H1 (cell line): Measurements from ENCODE around the gene UBR3. TPM values are rescaled to one million over a fixed set of nuclear protein-coding genes. Genes with fewer than 3 reads are reported as not detected.

ENCODE experiments used
- CTCF ChIA-PET: fragments of 300-600 bp; sonication (Branson Sonifier 250); formaldehyde crosslinking; loops from one replicate; lab custom pipeline; 2021; ENCODE audit not compliant: partially characterized antibody; lab: Charles Lee
- POLR2A ChIA-PET: fragments of 300-600 bp; sonication (Branson Sonifier 250); formaldehyde crosslinking; loops from one replicate; lab custom pipeline; 2021; ENCODE audit warnings: inconsistent platforms; ENCODE audit not compliant: partially characterized antibody; lab: Charles Lee
- DNase-seq, 2 experiments: peaks; one replicate each; pipeline versions ENCODE4 v3.0.0 to v3.0.0-alpha.2; 2010 to 2022; ENCODE audit warnings: low spot score in 2 of 2, low read depth in 1 of 2, mixed read lengths in 1 of 2
- FAIRE-seq: peaks from 2 replicates; lab custom pipeline; 2011; peaks lifted over from hg19 to GRCh38; lab: Jason Lieb, UNC
- H2AFZ ChIP-seq: 2 replicates; pipeline ENCODE4 v1.8.1; 2012; ENCODE audit warnings: low read length, inconsistent platforms
- H2AK5ac ChIP-seq: 2 replicates; pipeline ENCODE4 v1.6.1; 2013; ENCODE audit warnings: low read depth, low read length
- H2BK120ac ChIP-seq: replicated peaks from 2 replicates; pipeline ENCODE3; 2013; ENCODE audit warnings: low read depth, low read length, inconsistent platforms
- H2BK12ac ChIP-seq: 2 replicates; pipeline ENCODE4 v1.6.1; 2013; ENCODE audit warnings: low read depth, low read length
- H2BK15ac ChIP-seq: 2 replicates; pipeline ENCODE4 v1.6.1; 2013; ENCODE audit warnings: low read length
- H2BK20ac ChIP-seq: 2 replicates; pipeline ENCODE4 v1.6.1; 2013; ENCODE audit warnings: low read length
- H2BK5ac ChIP-seq: 2 replicates; pipeline ENCODE4 v1.6.1; 2013; ENCODE audit warnings: low read depth, low read length
- H3K14ac ChIP-seq: 2 replicates; pipeline ENCODE4 v1.6.1; 2013; ENCODE audit warnings: inconsistent platforms; ENCODE audit not compliant: insufficient read length
- H3K18ac ChIP-seq: 2 replicates; pipeline ENCODE4 v1.6.1; 2013; ENCODE audit warnings: low read length; ENCODE audit errors: extremely low read depth
- H3K23ac ChIP-seq: 2 replicates; pipeline ENCODE4 v1.6.1; 2013; ENCODE audit warnings: inconsistent platforms; ENCODE audit not compliant: insufficient read length
- H3K23me2 ChIP-seq: 2 replicates; pipeline ENCODE4 v1.6.1; 2013; ENCODE audit warnings: low read depth, low read length
- H3K27ac ChIP-seq: 2 replicates; pipeline ENCODE4 v1.6.1; 2011; ENCODE audit warnings: low read depth, low read length, inconsistent platforms
- H3K27me3 ChIP-seq, 4 experiments: replicated peaks in 1 of 4; 1 replicate in 1 of 4; 2 replicates in 3 of 4; pipeline versions ENCODE4 v1.6.1 to v1.8.1; 2011 to 2013; ENCODE audit warnings: low read length in 3 of 4, mild to moderate bottlenecking in 3 of 4, inconsistent platforms in 2 of 4, mixed read lengths in 2 of 4, moderate library complexity in 1 of 4; ENCODE audit not compliant: control insufficient read depth in 3 of 4, insufficient read depth in 3 of 4; ENCODE audit errors: extremely low read depth in 1 of 4
- H3K36me3 ChIP-seq, 4 experiments: 2 replicates each; pipeline versions ENCODE4 v1.6.1 to v1.8.1; 2011 to 2013; ENCODE audit warnings: mild to moderate bottlenecking in 4 of 4, low read length in 3 of 4, moderate library complexity in 2 of 4, control low read depth in 1 of 4, inconsistent platforms in 1 of 4; ENCODE audit not compliant: insufficient read depth in 4 of 4, control insufficient read depth in 2 of 4
- H3K4ac ChIP-seq: replicated peaks from 2 replicates; pipeline ENCODE3; 2013; ENCODE audit warnings: low read length, low read depth, mixed read lengths, inconsistent platforms; ENCODE audit not compliant: insufficient read length
- H3K4me1 ChIP-seq, 4 experiments: replicated peaks in 1 of 4; 1 replicate in 1 of 4; 2 replicates in 3 of 4; pipeline versions ENCODE4 v1.6.1 to v1.8.1; 2011 to 2013; ENCODE audit warnings: low read length in 3 of 4, inconsistent platforms in 2 of 4, mixed read lengths in 1 of 4; ENCODE audit not compliant: insufficient read depth in 4 of 4, control insufficient read depth in 3 of 4
- H3K4me2 ChIP-seq, 2 experiments: 2 replicates each; pipeline versions ENCODE4 v1.6.1 to v1.8.1; 2011 to 2013; ENCODE audit warnings: low read depth in 2 of 2, low read length in 2 of 2, control low read depth in 1 of 2, inconsistent platforms in 1 of 2, mild to moderate bottlenecking in 1 of 2; ENCODE audit not compliant: insufficient read depth in 1 of 2
- H3K4me3 ChIP-seq, 4 experiments: fragments of 200-600, 300-600 bp in 1 of 4; sonication (generic), shearing (Covaris generic), sonication (Bioruptor Twin) in 1 of 4; 2 replicates each; pipeline versions ENCODE4 v1.5.1 to v1.8.1; 2011 to 2016; ENCODE audit warnings: low read length in 4 of 4, low read depth in 3 of 4, control low read depth in 2 of 4, inconsistent platforms in 2 of 4, mild to moderate bottlenecking in 2 of 4, mixed read lengths in 1 of 4, moderate library complexity in 1 of 4; ENCODE audit not compliant: insufficient read depth in 2 of 4; ENCODE audit errors: extremely low read depth in 1 of 4
- H3K56ac ChIP-seq: replicated peaks from 2 replicates; pipeline ENCODE3; 2013; ENCODE audit warnings: low read depth, mild to moderate bottlenecking, mixed read lengths, low read length, inconsistent platforms; ENCODE audit not compliant: insufficient read length
- H3K79me1 ChIP-seq: 2 replicates; pipeline ENCODE4 v1.6.1; 2013; ENCODE audit warnings: low read depth, low read length, control low read depth
- H3K79me2 ChIP-seq, 2 experiments: 2 replicates each; pipeline versions ENCODE4 v1.6.1 to v1.8.1; 2012 to 2013; ENCODE audit warnings: low read length in 2 of 2, mild to moderate bottlenecking in 2 of 2, inconsistent platforms in 1 of 2; ENCODE audit not compliant: insufficient read depth in 2 of 2, control insufficient read depth in 1 of 2
- H3K9ac ChIP-seq, 4 experiments: replicated peaks in 1 of 4; 1 replicate in 1 of 4; 2 replicates in 3 of 4; pipeline versions ENCODE4 v1.6.1 to v1.8.1; 2011 to 2013; ENCODE audit warnings: low read depth in 3 of 4, low read length in 3 of 4, control low read depth in 2 of 4, mild to moderate bottlenecking in 2 of 4, moderate library complexity in 2 of 4, inconsistent platforms in 1 of 4; ENCODE audit errors: extremely low read depth in 1 of 4
- H3K9me3 ChIP-seq, 2 experiments: 2 replicates each; pipeline versions ENCODE4 v1.6.1 to v1.8.1; 2012 to 2013; ENCODE audit warnings: mild to moderate bottlenecking in 2 of 2, moderate library complexity in 2 of 2, control low read depth in 1 of 2, inconsistent platforms in 1 of 2, low read depth in 1 of 2, low read length in 1 of 2, mixed read lengths in 1 of 2; ENCODE audit not compliant: insufficient read depth in 2 of 2
- H4K20me1 ChIP-seq, 2 experiments: replicated peaks in 1 of 2; 2 replicates each; pipeline versions ENCODE3 to v1.8.1; 2011 to 2013; ENCODE audit warnings: inconsistent platforms in 2 of 2, low read length in 2 of 2, mild to moderate bottlenecking in 1 of 2; ENCODE audit not compliant: insufficient read depth in 2 of 2, control insufficient read depth in 1 of 2
- H4K5ac ChIP-seq: 2 replicates; pipeline ENCODE4 v1.6.1; 2013; ENCODE audit warnings: low read length, low read depth, mixed read lengths, inconsistent platforms; ENCODE audit not compliant: insufficient read length
- H4K8ac ChIP-seq: 2 replicates; pipeline ENCODE4 v1.8.0; 2013; ENCODE audit warnings: mild to moderate bottlenecking, moderate library complexity, low read length, inconsistent platforms; ENCODE audit not compliant: insufficient read depth; ENCODE audit errors: extremely low read depth
- H4K91ac ChIP-seq: replicated peaks from 2 replicates; pipeline ENCODE3; 2013; ENCODE audit warnings: low read length, mixed read lengths, inconsistent platforms; ENCODE audit not compliant: insufficient read length
- BCL11A ChIP-seq, 2 experiments: IDR thresholded peaks; one replicate each; pipeline ENCODE4 v1.6.1; 2011; ENCODE audit warnings: low read depth in 2 of 2, low read length in 2 of 2, mild to moderate bottlenecking in 2 of 2
- BRCA1 ChIP-seq: IDR thresholded peaks from 2 replicates; pipeline ENCODE4 v1.6.1; 2012; ENCODE audit warnings: low read depth, low read length, improper control_type of control experiment
- CBX8 ChIP-seq: fragments of 300-800, 300-1000 bp; sonication (generic); IDR thresholded peaks from 2 replicates; pipeline ENCODE4 v1.7.1; 2016; ENCODE audit warnings: low read depth, low read length, borderline replicate concordance
- CEBPB ChIP-seq: IDR thresholded peaks from 2 replicates; pipeline ENCODE4 v1.6.1; 2012; ENCODE audit warnings: low read depth, low read length
- EP300 ChIP-seq, 2 experiments: IDR thresholded peaks; 1 replicate in 1 of 2; 2 replicates in 1 of 2; pipeline ENCODE4 v1.6.1; 2011 to 2012; ENCODE audit warnings: low read depth in 2 of 2, low read length in 2 of 2, mild to moderate bottlenecking in 2 of 2, borderline replicate concordance in 1 of 2, inconsistent platforms in 1 of 2, moderate library complexity in 1 of 2
- GABPA ChIP-seq: IDR thresholded peaks from 2 replicates; pipeline ENCODE4 v1.6.1; 2011; ENCODE audit warnings: mild to moderate bottlenecking, low read length, moderate library complexity, borderline replicate concordance; ENCODE audit not compliant: insufficient read depth
- JUN ChIP-seq: IDR thresholded peaks from 2 replicates; pipeline ENCODE4 v1.6.1; 2011; ENCODE audit warnings: low read depth, mild to moderate bottlenecking, improper control_type of control experiment, low read length
- RNF2 ChIP-seq: fragments of 200-900, 300-1000 bp; sonication (generic); IDR thresholded peaks from 2 replicates; pipeline ENCODE4 v1.7.1; 2016; ENCODE audit warnings: borderline replicate concordance, low read depth, mild to moderate bottlenecking, antibody characterized with exemption, low read length; ENCODE audit not compliant: poor library complexity, severe bottlenecking; ENCODE audit errors: missing control alignments
- WGBS, 2 experiments: shearing (Covaris generic) in 1 of 2; methylation state at CpG; one replicate each; pipeline versions ENCODE4 v1.1.6 to v1.1.7; 2013 to 2015; ENCODE audit warnings: low lambda C conversion rate in 2 of 2, mixed read lengths in 2 of 2, inconsistent platforms in 1 of 2, low coverage in 1 of 2, missing lambda C conversion rate in 1 of 2; ENCODE audit not compliant: insufficient replicate concordance in 2 of 2, insufficient coverage in 1 of 2, insufficient read length in 1 of 2; ENCODE audit errors: extremely low coverage in 1 of 2, missing lambda C conversion rate in 1 of 2; 5-methylcytosine and 5-hydroxymethylcytosine counted together
- polyA plus RNA-seq, 7 experiments: library from polyadenylated mRNA; depleted of rRNA in 3 of 7; stranded (reverse) in 5 of 7; unstranded in 2 of 7; fragments of >200 nt in 5 of 7; fragments of 200-250 nt in 2 of 7; gene quantifications; 1 replicate in 5 of 7; 2 replicates in 1 of 7; 4 replicates in 1 of 7; pipeline versions ENCODE4 v1.2.1 to v1.2.3, GENCODE V29; 2011 to 2013; ENCODE audit warnings: missing spikeins in 2 of 7, mixed read lengths in 2 of 7
- total RNA-seq: library from RNA; stranded (reverse); fragmentation: NEBNext Ultra II Directional; extraction: Animal tissue kit (Norgen Biotek cat#: 25700); gene quantifications from 2 replicates; pipeline ENCODE4 v1.2.1, GENCODE V29; 2021

UBR3 gene
- total and polyA plus RNA-seq, 2 of the 8 experiments (the other 6 are each of a cell fraction or from before 2014, with no cell fraction given): 3.7 to 17.7 TPM

GRCh38 chr2:170013802-170014551, 186.7 kb downstream of the UBR3 start:
- Histone ChIP-seq H3K4ac (no peak overlapping the region), H3K9ac (no peak overlapping the region), H3K4me2 (no peak overlapping the region), H4K20me1 (no peaks in the 10 kb centered on the region), H2BK12ac (no peak overlapping the region), H3K4me1 (peaks cover 0 to 3% (median under 1%) of the 10 kb centered on the region in 4 experiments; a peak in 1 of 7 replicates), H2BK15ac (no peak overlapping the region), H4K91ac (no peak overlapping the region), H2BK120ac (no peak overlapping the region), H3K23me2 (no peaks in the 10 kb centered on the region; the same call in 1 of the 2 replicates), H4K8ac (no peak overlapping the region; the same call in 1 of the 2 replicates), H3K27ac (no peak overlapping the region), H3K18ac (no peak overlapping the region), H3K9me3 (no peaks in the 10 kb centered on the region), H2BK20ac (no peak overlapping the region), H2AFZ (no peak overlapping the region), H3K14ac (no peak overlapping the region), H4K5ac (peak overlapping the region; percentile 29), H2BK5ac (no peak overlapping the region), H3K36me3 (no peaks in the 10 kb centered on the region), H3K4me3 (no peak overlapping the region), H3K79me1 (no peaks in the 10 kb centered on the region), H2AK5ac (no peak overlapping the region), H3K27me3 (peaks cover 0 to 1% (median 0%) of the 10 kb centered on the region in 4 experiments; a peak in 1 of 7 replicates), H3K79me2 (no peaks in the 10 kb centered on the region), H3K23ac (no peak overlapping the region), H3K56ac (no peak overlapping the region)
- TF ChIP-seq CBX8 (no peak), EP300 (IDR thresholded peaks at IDR 0.05; ENCODE audit: borderline replicate concordance in 1 of 2, low read depth in 2 of 2, low read length in 2 of 2) (no peak), CEBPB (no peak), BCL11A (IDR thresholded peaks at IDR 0.05; ENCODE audit: low read depth in 2 of 2, low read length in 2 of 2) (no peak), RNF2 (no peak), BRCA1 (no peak), GABPA (no peak), JUN (no peak)
- FAIRE-seq: peak; percentile 55
- no peak for DNase-seq
- POLR2A ChIA-PET: no interaction called here
- CTCF ChIA-PET: interaction anchor here (0.6 to 1.1 kb wide), 5 partner anchors 9 to 356 kb away, joined by 3 read pairs; no protein-coding TSS in a partner anchor
- 68% methylated on average over 5 of the region's 5 CpGs; no CpG with 5 or more reads in 1 of the 2 experiments for WGBS, 2 experiments
